IPS-20b (cell line): ENCODE results near the gene MYO16.

Experiments used
- H3K27ac ChIP-seq: one replicate; pipeline ENCODE4 v1.5.1; 2013; ENCODE audit warnings: low read length
- H3K27me3 ChIP-seq: 2 replicates; pipeline ENCODE4 v1.6.1; 2013; ENCODE audit warnings: mild to moderate bottlenecking, low read length, inconsistent platforms; ENCODE audit not compliant: insufficient read depth
- H3K36me3 ChIP-seq: 2 replicates; pipeline ENCODE4 v1.6.1; 2013; ENCODE audit warnings: low read depth, mild to moderate bottlenecking, inconsistent platforms, low read length, moderate library complexity; ENCODE audit not compliant: insufficient read depth
- H3K4me1 ChIP-seq: 2 replicates; pipeline ENCODE4 v1.6.1; 2013; ENCODE audit warnings: mild to moderate bottlenecking, control low read depth, inconsistent platforms, low read length, moderate library complexity; ENCODE audit not compliant: insufficient read depth
- H3K4me3 ChIP-seq: 2 replicates; pipeline ENCODE4 v1.5.1; 2013; ENCODE audit warnings: mild to moderate bottlenecking, low read length, inconsistent platforms
- H3K9ac ChIP-seq: 2 replicates; pipeline ENCODE4 v1.6.1; 2013; ENCODE audit warnings: low read depth, mild to moderate bottlenecking, inconsistent platforms, low read length, moderate library complexity
- H3K9me3 ChIP-seq: 2 replicates; pipeline ENCODE4 v1.6.1; 2013; ENCODE audit warnings: mild to moderate bottlenecking, low read depth, low read length, inconsistent platforms; ENCODE audit not compliant: insufficient read depth

MYO16 gene

GRCh38 chr13:108629181-108629752, at the start of gene MYO16:
Gene MYO16, plus strand, starts transcription at chr13:108629611. Its CDS starts 234 bp downstream, at chr13:108629845.
- Histone ChIP-seq H3K27ac (no peak within 1 kb of the TSS), H3K4me3 (no peak within 1 kb of the TSS), H3K4me1 (peaks cover 8% of the 10 kb centered on the region), H3K36me3 (no peaks in the 10 kb centered on the region), H3K27me3 (no peaks in the 10 kb centered on the region), H3K9me3 (no peaks in the 10 kb centered on the region), H3K9ac (no peak within 1 kb of the TSS)

DNA sequence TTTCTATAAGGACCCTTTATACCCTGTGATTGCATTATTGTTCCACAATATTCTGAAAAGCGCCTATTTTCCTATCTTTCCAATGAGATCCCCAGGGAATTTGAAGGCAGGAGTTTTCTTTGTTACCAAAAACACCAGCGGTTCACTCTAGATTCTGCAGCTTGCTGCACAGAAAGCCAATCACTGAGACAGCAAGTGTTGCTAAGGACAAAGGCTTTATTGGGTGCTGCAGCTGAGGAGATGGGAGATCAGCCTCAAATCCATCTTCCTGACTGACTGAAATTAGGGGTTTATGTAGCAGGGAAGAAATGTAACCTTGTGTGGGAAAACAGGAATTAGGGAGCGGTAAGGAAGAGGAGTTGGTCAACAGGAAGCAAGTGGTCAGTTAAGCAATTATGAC, 42.6 kb upstream of the MYO16 start:
- H3K27ac ChIP-seq = no peak overlapping the region
- no peaks in the 10 kb centered on the region for H3K36me3 ChIP-seq
- no peak overlapping the region for H3K9ac ChIP-seq
- no peaks in the 10 kb centered on the region; the same call in 1 of the 2 replicates for H3K9me3 ChIP-seq
- no peak overlapping the region for H3K4me3 ChIP-seq
- H3K4me1 ChIP-seq = no peaks in the 10 kb centered on the region
- no peaks in the 10 kb centered on the region; the same call in 1 of the 2 replicates for H3K27me3 ChIP-seq

DNA sequence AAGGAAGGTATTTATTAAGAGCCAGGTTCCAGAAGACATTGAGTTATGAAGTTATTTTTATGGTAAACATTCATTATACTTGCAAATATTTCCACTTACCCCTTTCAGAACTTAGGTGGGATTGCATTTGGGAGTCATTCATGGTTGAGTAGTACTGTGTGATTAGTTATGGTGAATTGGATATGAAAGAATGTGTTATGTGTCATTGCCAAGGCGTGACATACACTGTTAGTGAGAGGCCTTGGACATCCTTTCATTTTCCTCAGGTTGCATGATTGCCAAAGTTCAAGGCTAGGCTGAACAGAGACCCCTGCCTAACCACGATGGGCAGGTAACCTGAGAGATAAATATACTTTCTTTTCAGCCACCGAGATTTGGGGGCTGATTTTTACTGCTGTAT, 40.9 kb upstream of the MYO16 start:
- Histone ChIP-seq H3K27me3 (peaks cover 7% of the 10 kb centered on the region), H3K4me3 (no peak overlapping the region), H3K36me3 (no peaks in the 10 kb centered on the region), H3K9me3 (no peaks in the 10 kb centered on the region; the same call in 1 of the 2 replicates), H3K9ac (no peak overlapping the region), H3K4me1 (no peaks in the 10 kb centered on the region), H3K27ac (no peak overlapping the region)

DNA sequence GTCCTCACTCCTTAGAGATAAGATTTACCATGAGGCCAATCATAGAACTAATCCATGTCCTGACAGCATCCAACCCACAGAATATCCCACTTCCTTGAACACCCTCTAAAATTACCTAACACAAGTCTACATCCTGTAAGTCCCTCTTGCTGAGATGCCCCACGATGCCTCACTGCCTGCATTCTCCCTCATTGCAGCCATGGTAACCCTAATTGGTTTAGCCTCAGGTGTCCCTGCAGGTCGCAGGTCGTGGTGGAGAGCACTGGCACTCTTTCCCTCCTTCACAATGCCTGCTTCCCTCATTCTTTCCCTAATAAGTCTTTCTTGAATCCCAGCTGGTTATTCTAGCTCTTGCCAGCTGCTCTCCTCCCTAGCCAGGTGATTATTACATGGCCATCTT, 35.3 kb upstream of the MYO16 start:
- no peaks in the 10 kb centered on the region for H3K36me3 ChIP-seq
- peaks cover 55% of the 10 kb centered on the region for H3K27me3 ChIP-seq

GRCh38 chr13:108595436-108596274, 33.8 kb upstream of the MYO16 start:
- Histone ChIP-seq H3K9me3 (no peaks in the 10 kb centered on the region), H3K9ac (no peak overlapping the region), H3K27me3 (peaks cover 55% of the 10 kb centered on the region), H3K4me3 (no peak overlapping the region), H3K4me1 (no peaks in the 10 kb centered on the region), H3K27ac (no peak overlapping the region), H3K36me3 (no peaks in the 10 kb centered on the region)

More for the DNA sequence above, 35.3 kb upstream of the MYO16 start:
- no peaks in the 10 kb centered on the region for H3K4me1 ChIP-seq
- H3K4me3 ChIP-seq = no peak overlapping the region
- H3K27ac ChIP-seq = no peak overlapping the region
- H3K9ac ChIP-seq = no peak overlapping the region
- H3K9me3 ChIP-seq = no peaks in the 10 kb centered on the region

- Histone ChIP-seq H3K27me3 (peaks cover 53% of the 10 kb centered on the region), H3K27ac (no peak overlapping the region), H3K9ac (no peak overlapping the region), H3K4me1 (no peaks in the 10 kb centered on the region), H3K4me3 (no peak overlapping the region), H3K9me3 (no peaks in the 10 kb centered on the region), H3K36me3 (no peaks in the 10 kb centered on the region)
Observed at GRCh38 chr13:108597943-108598342, 31.5 kb upstream of the MYO16 start.

GRCh38 chr13:108606424-108606823, 23.0 kb upstream of the MYO16 start:
- H3K36me3 ChIP-seq = no peaks in the 10 kb centered on the region
- H3K9ac ChIP-seq = no peak overlapping the region
- no peaks in the 10 kb centered on the region for H3K4me1 ChIP-seq
- peaks cover 27% of the 10 kb centered on the region for H3K9me3 ChIP-seq
- no peak overlapping the region for H3K27ac ChIP-seq
- no peaks in the 10 kb centered on the region for H3K27me3 ChIP-seq
- no peak overlapping the region for H3K4me3 ChIP-seq

DNA sequence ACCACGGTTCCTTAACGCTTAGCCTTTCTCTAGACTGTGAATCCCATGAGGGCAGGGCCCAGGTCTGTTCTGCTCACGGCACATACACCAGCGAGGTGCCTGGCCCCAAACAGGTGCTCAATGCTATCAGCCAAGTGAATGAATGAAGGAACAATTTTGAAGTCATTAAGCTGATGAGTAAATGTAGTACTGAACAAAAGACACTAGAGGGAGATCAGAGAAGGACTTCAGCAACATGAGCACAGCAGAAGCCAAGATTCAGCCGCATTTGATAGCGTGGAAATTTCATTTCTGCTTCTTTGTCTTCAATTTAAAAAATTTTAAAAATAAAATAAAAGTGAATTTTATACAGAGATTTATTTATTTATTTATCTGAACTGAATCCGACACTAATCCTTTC, 20.1 kb upstream of the MYO16 start:
- no peaks in the 10 kb centered on the region for H3K36me3 ChIP-seq
- peaks cover 27% of the 10 kb centered on the region for H3K9me3 ChIP-seq
- no peak overlapping the region for H3K27ac ChIP-seq

GRCh38 chr13:108610507-108610906, 18.9 kb upstream of the MYO16 start:
- H3K4me1 ChIP-seq = no peaks in the 10 kb centered on the region
- H3K27me3 ChIP-seq = no peaks in the 10 kb centered on the region
- no peak overlapping the region for H3K27ac ChIP-seq
- no peak overlapping the region for H3K9ac ChIP-seq
- H3K9me3 ChIP-seq = peaks cover 20% of the 10 kb centered on the region
- no peak overlapping the region for H3K4me3 ChIP-seq
- no peaks in the 10 kb centered on the region for H3K36me3 ChIP-seq

More for the DNA sequence above, 20.1 kb upstream of the MYO16 start:
- no peaks in the 10 kb centered on the region for H3K27me3 ChIP-seq
- no peak overlapping the region for H3K4me3 ChIP-seq
- no peak overlapping the region for H3K9ac ChIP-seq
- no peaks in the 10 kb centered on the region for H3K4me1 ChIP-seq

DNA sequence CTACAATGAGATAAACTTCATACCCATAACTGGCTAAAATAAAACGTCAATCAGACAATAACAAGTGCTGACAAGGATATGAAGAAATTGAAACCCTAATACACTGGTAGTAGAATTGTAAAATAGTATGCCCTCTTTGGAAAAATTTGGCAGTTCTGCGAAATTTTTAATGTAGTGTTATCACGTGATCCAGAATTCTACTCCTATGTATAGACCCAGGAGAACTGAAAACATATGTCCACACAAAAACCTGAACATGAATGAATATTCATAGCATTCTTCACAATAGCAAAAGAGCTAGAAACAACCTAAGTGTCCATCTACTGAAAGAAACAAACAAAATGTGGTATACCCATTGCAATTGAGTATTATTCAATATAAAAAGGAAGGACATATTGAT, 14.2 kb upstream of the MYO16 start:
- H3K9me3 ChIP-seq = no peaks in the 10 kb centered on the region
- H3K27ac ChIP-seq = no peak overlapping the region
- no peak overlapping the region for H3K9ac ChIP-seq
- no peaks in the 10 kb centered on the region; the same call in 1 of the 2 replicates for H3K4me1 ChIP-seq
- H3K4me3 ChIP-seq = no peak overlapping the region
- no peaks in the 10 kb centered on the region for H3K27me3 ChIP-seq
- no peaks in the 10 kb centered on the region for H3K36me3 ChIP-seq

DNA sequence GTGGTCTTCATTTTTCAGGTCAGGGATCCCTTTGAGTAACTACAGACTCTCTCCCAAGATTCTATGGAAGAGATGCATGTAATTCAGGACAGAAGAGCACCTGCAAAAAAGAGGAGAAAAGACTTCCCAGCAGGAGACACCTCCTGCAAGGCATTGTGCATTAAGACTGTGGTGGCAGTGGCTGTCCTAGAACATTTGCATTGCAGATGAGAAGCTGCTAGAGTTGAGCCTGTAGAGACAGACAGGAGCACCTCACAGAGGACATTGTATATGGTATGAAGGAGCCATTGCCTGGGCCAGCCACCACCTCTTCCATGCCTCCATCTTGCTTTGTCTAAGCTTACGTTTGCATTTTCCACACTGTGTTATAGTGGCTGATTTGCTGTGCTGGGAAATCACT, 11.2 kb upstream of the MYO16 start:
- no peak overlapping the region for H3K4me3 ChIP-seq

GRCh38 chr13:108621462-108621861, 7.9 kb upstream of the MYO16 start:
- H3K27me3 ChIP-seq = no peaks in the 10 kb centered on the region
- H3K9ac ChIP-seq = no peak overlapping the region
- peaks cover 10% of the 10 kb centered on the region for H3K4me1 ChIP-seq
- H3K9me3 ChIP-seq = no peaks in the 10 kb centered on the region
- no peaks in the 10 kb centered on the region for H3K36me3 ChIP-seq
- no peak overlapping the region for H3K27ac ChIP-seq
- H3K4me3 ChIP-seq = no peak overlapping the region

More for the DNA sequence above, 11.2 kb upstream of the MYO16 start:
- Histone ChIP-seq H3K36me3 (no peaks in the 10 kb centered on the region), H3K9me3 (no peaks in the 10 kb centered on the region), H3K27me3 (no peaks in the 10 kb centered on the region), H3K4me1 (no peaks in the 10 kb centered on the region; the same call in 1 of the 2 replicates), H3K27ac (no peak overlapping the region), H3K9ac (no peak overlapping the region)
